DLD1 (cell line): ENCODE data around the gene TGFB1.

Experiments
- in situ Hi-C: cut with HindIII; loops from 2 replicates; pipeline ENCODE4 v1.10.0; 2017; ENCODE audit warnings: low sequenced_read_pairs

TGFB1 gene

DNA sequence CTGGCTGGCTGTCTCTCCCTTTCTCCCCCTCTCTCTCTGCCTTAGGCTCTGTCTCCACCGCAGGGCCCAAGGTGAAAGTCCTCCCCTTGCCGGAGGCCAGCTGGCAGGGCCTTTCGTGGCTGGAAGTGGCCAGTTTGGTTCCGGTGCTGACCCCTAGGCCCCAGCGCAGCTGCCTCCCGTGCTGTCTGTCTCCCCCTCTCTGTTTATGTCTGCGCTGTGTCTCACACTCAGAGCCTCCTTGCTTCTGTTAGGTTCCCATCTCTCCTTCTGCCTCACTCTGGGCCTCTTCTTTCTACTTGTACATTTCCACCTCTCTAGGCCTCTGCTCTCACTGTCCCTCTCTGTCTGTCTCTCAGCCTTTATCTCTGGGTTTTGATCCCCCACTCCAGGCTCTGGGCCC, 30.7 kb downstream of the TGFB1 start:
- in situ Hi-C loops, result no loop called here

GRCh38 chr19:41322451-41322850, 31.3 kb downstream of the TGFB1 start:
- in situ Hi-C loops, result no loop called here

GRCh38 chr19:41321600-41322270, 32.0 kb downstream of the TGFB1 start:
- in situ Hi-C loops, result no loop called here

- in situ Hi-C loops, result no loop called here
Observed at GRCh38 chr19:41321204-41321599, 32.5 kb downstream of the TGFB1 start.

GRCh38 chr19:41320568-41320967, 33.2 kb downstream of the TGFB1 start:
- in situ Hi-C loops, result no loop called here

GRCh38 chr19:41320185-41320518, 33.6 kb downstream of the TGFB1 start:
- in situ Hi-C loops, result no loop called here

- in situ Hi-C loops, result no loop called here
Observed at GRCh38 chr19:41319500-41320184, 34.1 kb downstream of the TGFB1 start.

DNA sequence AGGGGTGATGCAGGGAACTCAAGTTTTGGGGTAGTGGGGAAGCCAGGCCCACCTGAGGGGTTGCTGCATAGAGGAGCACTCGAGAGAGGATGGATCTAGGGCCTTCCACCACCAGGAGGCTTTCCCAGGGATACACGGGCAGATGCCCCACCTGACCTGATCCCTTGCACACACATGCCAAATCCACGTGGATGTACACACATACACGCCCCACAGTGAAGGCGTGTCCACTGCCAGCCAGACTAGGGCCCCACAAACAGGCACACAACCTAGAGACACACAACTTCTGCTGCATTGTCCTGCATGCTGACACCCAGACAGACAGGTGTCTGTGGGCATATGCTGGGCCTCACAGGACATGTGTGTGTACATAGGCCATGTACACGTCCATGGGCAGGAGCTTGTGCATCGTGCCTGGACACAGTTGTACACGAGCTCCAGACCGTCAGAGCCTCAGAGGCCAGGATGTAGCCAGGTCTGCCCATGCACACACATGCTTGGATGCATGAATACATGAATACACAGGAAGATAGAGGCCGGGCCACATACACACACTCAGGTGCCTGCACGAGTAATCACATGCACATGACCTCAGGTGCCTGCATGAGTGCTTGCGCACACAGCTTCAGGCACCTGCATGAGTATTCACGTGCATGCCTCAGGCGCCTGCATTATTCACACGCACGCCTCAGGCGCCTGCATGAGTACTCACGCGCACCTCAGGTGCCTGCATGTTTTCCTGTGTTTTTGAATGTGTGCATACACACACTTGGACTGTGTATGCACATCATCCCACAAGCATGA, 34.8 kb downstream of the TGFB1 start:
- in situ Hi-C loops, result no loop called here

DNA sequence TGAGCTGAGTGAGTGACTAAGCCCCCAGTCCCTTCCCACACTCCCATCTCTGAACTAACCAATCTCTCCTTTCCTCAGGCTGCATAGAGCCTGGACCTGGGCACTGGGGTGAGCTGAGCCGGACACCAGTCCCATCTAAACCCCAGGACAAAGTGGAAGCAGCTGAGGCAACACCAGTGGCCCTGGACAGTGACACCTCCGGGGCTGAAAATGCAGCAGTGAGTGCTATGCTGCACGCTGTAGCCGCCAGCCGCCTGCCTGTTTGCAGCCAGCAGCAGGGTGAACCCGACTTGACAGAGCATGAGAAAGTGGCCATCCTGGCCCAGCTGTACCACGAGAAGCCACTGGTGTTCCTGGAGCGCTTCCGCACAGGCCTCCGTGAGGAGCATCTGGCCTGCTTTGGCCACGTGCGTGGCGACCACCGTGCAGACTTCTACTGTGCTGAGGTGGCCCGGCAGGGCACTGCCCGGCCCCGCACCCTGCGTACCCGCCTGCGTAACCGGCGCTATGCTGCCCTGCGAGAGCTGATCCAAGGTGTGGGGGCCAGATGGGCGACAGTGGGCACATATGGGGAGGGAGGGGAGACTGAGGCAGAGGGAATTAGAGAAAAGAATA, 37.3 kb downstream of the TGFB1 start:
- in situ Hi-C loops, result no loop called here

- in situ Hi-C loops, result no loop called here
Observed at GRCh38 chr19:41311613-41312012, 42.1 kb downstream of the TGFB1 start.

- in situ Hi-C loops, result no loop called here
Observed at GRCh38 chr19:41311072-41311471, 42.6 kb downstream of the TGFB1 start.

DNA sequence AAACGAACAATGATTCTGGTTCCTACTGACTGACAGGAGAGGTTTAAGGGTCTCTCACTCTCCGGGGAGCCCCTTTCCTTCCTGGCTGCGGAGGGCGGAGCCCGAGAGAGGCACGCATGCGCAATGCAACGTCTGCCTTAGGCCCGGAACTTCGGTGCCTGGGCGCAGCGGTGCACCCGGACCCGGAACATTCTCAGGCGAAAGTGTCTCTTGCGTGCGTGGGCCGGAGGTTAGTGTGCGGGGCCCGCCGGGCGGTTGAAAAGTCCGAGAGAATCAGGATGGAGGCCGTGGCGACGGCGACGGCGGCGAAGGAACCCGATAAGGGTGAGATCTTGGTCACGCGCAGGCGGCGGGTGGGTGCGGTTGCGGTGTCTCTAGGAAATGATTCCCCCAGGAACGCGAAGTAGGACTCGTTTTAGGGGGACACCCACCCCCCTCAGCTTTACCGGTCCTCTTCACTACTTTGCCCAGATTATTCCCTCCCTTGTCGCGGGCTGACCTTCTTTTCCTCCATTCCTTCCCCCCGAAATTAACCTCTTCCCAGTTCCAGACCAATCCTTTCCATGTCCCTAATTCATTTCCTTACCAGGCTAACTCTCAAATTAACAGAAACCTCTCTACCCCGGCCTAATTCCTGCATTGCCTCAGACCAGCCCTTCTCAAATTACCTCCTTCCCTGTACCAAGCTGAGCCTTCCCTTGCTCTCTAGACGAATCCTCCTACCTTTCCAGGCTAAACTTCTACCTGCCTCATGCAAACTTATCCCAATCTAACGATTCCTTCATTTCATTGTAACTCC, 43.5 kb downstream of the TGFB1 start, which contains the start of gene CCDC97:
Gene CCDC97, plus strand, starts transcription at position 140 of the 799 bp plus-strand sequence. Its CDS starts 139 bp downstream, at position 279.
- in situ Hi-C loops, result no loop called here

- in situ Hi-C loops, result no loop called here
Observed at GRCh38 chr19:41309180-41310032, 44.3 kb downstream of the TGFB1 start.

DNA sequence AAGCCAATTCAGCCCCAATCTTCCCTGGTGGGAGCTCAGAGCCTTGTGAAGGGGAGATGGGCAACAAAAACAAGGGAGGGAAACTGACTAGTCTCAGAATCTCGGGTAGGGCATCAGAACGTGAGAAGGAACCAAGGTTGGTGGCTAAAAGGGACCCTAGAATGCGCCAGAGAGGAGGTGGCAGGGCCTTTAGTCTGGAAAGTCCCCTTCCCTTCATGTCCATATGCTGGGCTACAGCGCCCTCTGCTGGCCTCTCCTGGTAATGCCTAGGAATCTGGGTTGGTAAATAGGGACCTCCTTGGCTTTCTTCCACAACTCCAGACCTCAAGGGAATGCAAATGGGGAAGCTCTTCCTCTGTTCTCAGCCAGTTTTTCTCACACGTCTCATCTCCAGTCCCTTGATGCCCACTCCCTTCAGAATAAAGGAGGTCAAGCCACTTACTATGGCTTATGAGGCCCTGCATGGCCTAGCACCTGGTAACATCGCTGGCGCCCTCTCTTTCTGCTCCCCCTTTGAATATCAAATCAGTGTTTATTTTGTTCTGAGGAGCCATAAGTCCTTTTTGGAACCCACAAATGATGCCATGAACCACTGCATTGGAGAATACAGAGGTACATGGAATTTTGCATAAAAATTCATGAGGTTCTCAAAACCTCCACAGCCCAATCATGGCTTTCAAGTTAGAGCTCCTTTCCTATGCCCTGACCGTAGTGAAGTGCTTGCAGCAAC, 45.1 kb downstream of the TGFB1 start:
- in situ Hi-C loops, result no loop called here

DNA sequence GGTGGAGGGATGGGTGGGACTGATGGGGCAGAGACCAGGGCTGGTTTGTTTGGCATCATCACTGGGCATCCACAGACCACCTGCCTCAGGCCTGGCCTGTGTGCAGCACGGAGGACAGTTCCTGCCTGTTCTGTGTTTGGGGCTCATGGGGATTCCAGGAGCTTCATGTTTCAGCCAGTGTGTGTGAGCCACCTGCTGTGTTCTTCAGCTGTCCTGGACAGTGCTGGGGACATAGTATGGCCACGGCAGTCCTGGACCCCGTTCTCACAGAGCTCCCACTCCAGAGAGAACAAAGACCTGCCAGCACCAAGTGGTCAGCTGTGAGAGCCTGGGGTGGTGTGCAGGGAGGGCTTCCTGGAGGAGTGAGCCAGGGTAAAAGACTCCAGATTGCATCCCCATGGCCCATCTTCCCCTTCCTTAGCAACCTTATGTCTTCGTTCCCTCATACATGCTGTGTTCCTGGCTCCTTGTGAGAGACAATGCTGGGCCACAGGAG, 45.7 kb downstream of the TGFB1 start:
- in situ Hi-C loops, result no loop called here

DNA sequence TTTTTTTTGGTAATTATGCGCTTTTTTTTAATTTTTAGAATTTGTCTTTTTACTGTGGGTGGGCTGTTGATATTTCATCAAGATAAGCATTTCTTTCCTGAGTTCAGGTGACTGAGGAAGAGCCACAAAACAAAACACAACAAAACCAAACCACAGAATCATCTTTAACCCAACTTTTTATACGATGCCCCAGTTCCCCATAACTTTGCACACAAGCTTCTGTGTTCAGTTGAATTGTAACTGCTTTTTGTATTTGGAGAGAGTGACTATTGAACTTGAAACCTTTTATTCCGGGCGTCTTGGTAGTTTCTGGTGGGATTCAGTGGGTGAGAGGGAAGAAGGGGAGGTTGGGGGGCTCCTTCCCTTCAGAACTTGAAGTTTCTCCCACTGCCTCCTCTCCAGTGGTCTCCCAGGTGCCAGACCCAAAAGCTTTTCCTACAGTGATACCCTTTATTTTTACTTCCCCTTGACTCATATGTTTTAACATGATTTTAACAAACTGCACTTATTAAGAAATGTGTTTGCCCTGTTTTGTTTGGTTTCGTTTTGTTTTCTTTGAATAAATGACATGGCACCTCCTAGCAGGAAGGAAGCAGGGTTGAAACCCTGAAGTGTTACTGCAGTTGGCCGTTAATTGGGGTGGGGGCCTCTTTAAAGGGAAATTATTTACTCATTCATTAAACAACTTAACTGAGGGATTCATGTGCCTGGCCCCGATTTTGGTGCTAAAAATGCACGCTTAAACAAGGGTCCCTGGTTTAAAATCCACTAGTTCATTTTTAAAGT, 46.4 kb downstream of the TGFB1 start:
- in situ Hi-C loops, result no loop called here

GRCh38 chr19:41305927-41306793, 47.6 kb downstream of the TGFB1 start:
- in situ Hi-C loops, result no loop called here
